ENCODE measurements around the gene TRIM14.
"Not testable (repeated sequence)": the region's sequence is repeated elsewhere in the genome, so short reads cannot be mapped to it uniquely, and the experiment has no call there.

The TRIM14 gene

GRCh38 chr9:98078895-98079294 is 40.1 kb downstream of the TRIM14 start:
- TF ChIP-seq CTCF (IDR thresholded peaks at IDR 0.05) (no peak), ZFX (IDR thresholded peaks at IDR 0.05; ENCODE audit: borderline replicate concordance) (no peak)
- no peak overlapping the region for H3K27ac ChIP-seq

GRCh38 chr9:98076514-98076890 is 42.5 kb downstream of the TRIM14 start:
- H3K27ac ChIP-seq, result not testable (repeated sequence)

GRCh38 chr9:98075332-98075805 is 43.7 kb downstream of the TRIM14 start:
- no peak for TF ChIP-seq CTCF (IDR thresholded peaks at IDR 0.05)
- TF ChIP-seq ZFX (IDR thresholded peaks at IDR 0.05; ENCODE audit: borderline replicate concordance), result no peak
- peak overlapping the region; percentile 96 for H3K27ac ChIP-seq

- peak overlapping the region; percentile 96 for H3K27ac ChIP-seq
- TF ChIP-seq CTCF (IDR thresholded peaks at IDR 0.05) (peak; percentile 96), ZFX (IDR thresholded peaks at IDR 0.05; ENCODE audit: borderline replicate concordance) (no peak)
Measured at GRCh38 chr9:98074115-98074990, 44.7 kb downstream of the TRIM14 start.

- TF ChIP-seq CTCF (IDR thresholded peaks at IDR 0.05) (0 out of 2 replicates have a peak, but pooled peaks have one; percentile 14), ZFX (IDR thresholded peaks at IDR 0.05; ENCODE audit: borderline replicate concordance) (no peak)
- peak overlapping the region; percentile 96 for H3K27ac ChIP-seq
Measured at GRCh38 chr9:98071737-98072136, 47.3 kb downstream of the TRIM14 start.

GRCh38 chr9:98070704-98071103 is 48.3 kb downstream of the TRIM14 start:
- peak overlapping the region; percentile 96 for H3K27ac ChIP-seq
- TF ChIP-seq ZFX (IDR thresholded peaks at IDR 0.05; ENCODE audit: borderline replicate concordance), result no peak
- TF ChIP-seq CTCF (IDR thresholded peaks at IDR 0.05), result no peak

GRCh38 chr9:98069551-98069950 is 49.5 kb downstream of the TRIM14 start:
- TF ChIP-seq CTCF (IDR thresholded peaks at IDR 0.05) (no peak), ZFX (IDR thresholded peaks at IDR 0.05; ENCODE audit: borderline replicate concordance) (no peak)
- peak overlapping the region; percentile 96; the same call in 1 of the 2 replicates for H3K27ac ChIP-seq

Data from 22Rv1 (cell line).